Liver (tissue), 3 donors: ENCODE data around the gene MAPK4.

ENCODE experiments used
- EGR1 ChIP-seq, 2 donors: IDR thresholded peaks; 2 replicates each; pipeline ENCODE4 v1.6.1; 2016 to 2018; ENCODE audit warnings: antibody characterized with exemption in 2 of 2, low read depth in 2 of 2
- FOXA1 ChIP-seq: IDR thresholded peaks from 2 replicates; pipeline ENCODE4 v1.6.1; 2016; ENCODE audit warnings: antibody characterized with exemption
- HNF4G ChIP-seq: IDR thresholded peaks from 2 replicates; pipeline ENCODE4 v1.6.1; 2016; ENCODE audit warnings: antibody characterized with exemption
- JUND ChIP-seq, 2 donors: IDR thresholded peaks; 2 replicates each; pipeline ENCODE4 v1.6.1; 2016; ENCODE audit warnings: antibody characterized with exemption in 2 of 2
- RAD21 ChIP-seq, 2 donors: IDR thresholded peaks; 2 replicates each; pipeline ENCODE4 v1.6.1; 2016; ENCODE audit warnings: antibody characterized with exemption in 2 of 2, mild to moderate bottlenecking in 2 of 2
- REST ChIP-seq: IDR thresholded peaks from 2 replicates; pipeline ENCODE4 v1.6.1; 2016; ENCODE audit warnings: antibody characterized with exemption, mild to moderate bottlenecking
- RXRA ChIP-seq, 2 donors: IDR thresholded peaks; 2 replicates each; pipeline ENCODE4 v1.6.1; 2017 to 2018; ENCODE audit warnings: antibody characterized with exemption in 2 of 2, mild to moderate bottlenecking in 1 of 2
- SP1 ChIP-seq: IDR thresholded peaks from 2 replicates; pipeline ENCODE4 v1.6.1; 2018; ENCODE audit warnings: antibody characterized with exemption, mild to moderate bottlenecking
- TAF1 ChIP-seq: conservative IDR thresholded peaks from 2 replicates; pipeline ENCODE4 v1.6.1; 2016; ENCODE audit warnings: antibody characterized with exemption, mild to moderate bottlenecking
- YY1 ChIP-seq: IDR thresholded peaks from 2 replicates; pipeline ENCODE4 v1.6.1; 2016; ENCODE audit warnings: antibody characterized with exemption, mild to moderate bottlenecking
- TF ChIP-seq, protein P1 (sequence below): fragments of 150-350 bp; IDR thresholded peaks from 2 replicates; pipeline ENCODE4 v1.5.1; 2017; ENCODE audit warnings: improper control_type of control experiment, low read depth, low read length; ENCODE audit not compliant: missing input control
- TF ChIP-seq, protein P2 (sequence below): IDR thresholded peaks from 2 replicates; pipeline ENCODE4 v1.6.1; 2016; ENCODE audit warnings: antibody characterized with exemption
- TF ChIP-seq, protein P3 (sequence below): IDR thresholded peaks from 2 replicates; pipeline ENCODE4 v1.6.1; 2016; ENCODE audit warnings: antibody characterized with exemption
- TF ChIP-seq, protein P4 (sequence below): IDR thresholded peaks from 2 replicates; pipeline ENCODE4 v1.6.1; 2016; ENCODE audit warnings: antibody characterized with exemption
- donor health status: healthy.
- donor health status: healthy.

DNA sequence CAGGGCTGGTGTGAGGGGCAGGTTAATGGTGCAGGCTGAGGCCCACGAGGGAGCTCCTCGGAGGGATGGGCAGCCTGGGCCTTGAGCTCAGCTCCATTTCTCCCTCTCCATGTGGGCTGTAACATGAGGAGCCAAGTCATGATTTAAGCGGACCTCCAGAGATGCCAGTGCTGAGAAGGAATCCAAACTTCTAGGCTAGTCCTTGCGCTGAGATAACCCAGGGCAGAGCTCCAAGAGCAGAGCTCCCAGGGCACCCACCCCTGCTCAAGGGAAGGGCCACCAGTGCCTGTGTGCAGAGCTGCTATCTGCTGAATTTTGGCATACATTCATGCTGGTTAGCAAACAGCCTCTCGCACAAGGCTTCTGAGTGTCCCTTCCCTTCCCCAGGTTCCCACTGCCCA is 164.9 kb downstream of the MAPK4 start:
- TF ChIP-seq, protein P1, sequence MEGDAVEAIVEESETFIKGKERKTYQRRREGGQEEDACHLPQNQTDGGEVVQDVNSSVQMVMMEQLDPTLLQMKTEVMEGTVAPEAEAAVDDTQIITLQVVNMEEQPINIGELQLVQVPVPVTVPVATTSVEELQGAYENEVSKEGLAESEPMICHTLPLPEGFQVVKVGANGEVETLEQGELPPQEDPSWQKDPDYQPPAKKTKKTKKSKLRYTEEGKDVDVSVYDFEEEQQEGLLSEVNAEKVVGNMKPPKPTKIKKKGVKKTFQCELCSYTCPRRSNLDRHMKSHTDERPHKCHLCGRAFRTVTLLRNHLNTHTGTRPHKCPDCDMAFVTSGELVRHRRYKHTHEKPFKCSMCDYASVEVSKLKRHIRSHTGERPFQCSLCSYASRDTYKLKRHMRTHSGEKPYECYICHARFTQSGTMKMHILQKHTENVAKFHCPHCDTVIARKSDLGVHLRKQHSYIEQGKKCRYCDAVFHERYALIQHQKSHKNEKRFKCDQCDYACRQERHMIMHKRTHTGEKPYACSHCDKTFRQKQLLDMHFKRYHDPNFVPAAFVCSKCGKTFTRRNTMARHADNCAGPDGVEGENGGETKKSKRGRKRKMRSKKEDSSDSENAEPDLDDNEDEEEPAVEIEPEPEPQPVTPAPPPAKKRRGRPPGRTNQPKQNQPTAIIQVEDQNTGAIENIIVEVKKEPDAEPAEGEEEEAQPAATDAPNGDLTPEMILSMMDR = no peak
- TF ChIP-seq REST = no peak
- no peak for TF ChIP-seq SP1
- TF ChIP-seq, protein P2, sequence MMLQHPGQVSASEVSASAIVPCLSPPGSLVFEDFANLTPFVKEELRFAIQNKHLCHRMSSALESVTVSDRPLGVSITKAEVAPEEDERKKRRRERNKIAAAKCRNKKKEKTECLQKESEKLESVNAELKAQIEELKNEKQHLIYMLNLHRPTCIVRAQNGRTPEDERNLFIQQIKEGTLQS = no peak
- no peak for TF ChIP-seq YY1
- no peak for TF ChIP-seq EGR1 (IDR thresholded peaks at IDR 0.05; ENCODE audit: low read depth in 2 of 2)
- no peak for TF ChIP-seq TAF1
- TF ChIP-seq, protein P3, sequence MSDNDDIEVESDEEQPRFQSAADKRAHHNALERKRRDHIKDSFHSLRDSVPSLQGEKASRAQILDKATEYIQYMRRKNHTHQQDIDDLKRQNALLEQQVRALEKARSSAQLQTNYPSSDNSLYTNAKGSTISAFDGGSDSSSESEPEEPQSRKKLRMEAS = no peak
- TF ChIP-seq RAD21 (IDR thresholded peaks at IDR 0.05) = no peak
- TF ChIP-seq RXRA (IDR thresholded peaks at IDR 0.05) = no peak
- TF ChIP-seq HNF4G = no peak
- TF ChIP-seq, protein P4, sequence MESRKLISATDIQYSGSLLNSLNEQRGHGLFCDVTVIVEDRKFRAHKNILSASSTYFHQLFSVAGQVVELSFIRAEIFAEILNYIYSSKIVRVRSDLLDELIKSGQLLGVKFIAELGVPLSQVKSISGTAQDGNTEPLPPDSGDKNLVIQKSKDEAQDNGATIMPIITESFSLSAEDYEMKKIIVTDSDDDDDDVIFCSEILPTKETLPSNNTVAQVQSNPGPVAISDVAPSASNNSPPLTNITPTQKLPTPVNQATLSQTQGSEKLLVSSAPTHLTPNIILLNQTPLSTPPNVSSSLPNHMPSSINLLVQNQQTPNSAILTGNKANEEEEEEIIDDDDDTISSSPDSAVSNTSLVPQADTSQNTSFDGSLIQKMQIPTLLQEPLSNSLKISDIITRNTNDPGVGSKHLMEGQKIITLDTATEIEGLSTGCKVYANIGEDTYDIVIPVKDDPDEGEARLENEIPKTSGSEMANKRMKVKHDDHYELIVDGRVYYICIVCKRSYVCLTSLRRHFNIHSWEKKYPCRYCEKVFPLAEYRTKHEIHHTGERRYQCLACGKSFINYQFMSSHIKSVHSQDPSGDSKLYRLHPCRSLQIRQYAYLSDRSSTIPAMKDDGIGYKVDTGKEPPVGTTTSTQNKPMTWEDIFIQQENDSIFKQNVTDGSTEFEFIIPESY = no peak
- TF ChIP-seq FOXA1 = no peak
- no peak for TF ChIP-seq JUND (IDR thresholded peaks at IDR 0.05)
